ENCODE measurements around the gene MAT2B.

GRCh38 chr5:163502521-163502920 lies 2.9 kb upstream of the MAT2B start:
- TF ChIP-seq ZNF274 (IDR thresholded peaks at IDR 0.05; ENCODE audit: borderline replicate concordance, extremely low read depth, low read length) (no peak), JUND (IDR thresholded peaks at IDR 0.05; ENCODE audit: low read length) (no peak), EZH2 (IDR thresholded peaks at IDR 0.05; ENCODE audit: low read depth, low read length, severe bottlenecking) (no peak), POLR2AphosphoS5 (IDR thresholded peaks at IDR 0.05; ENCODE audit: low read depth, low read length) (no peak), TAF1 (IDR thresholded peaks at IDR 0.05; ENCODE audit: low read depth, low read length) (no peak), BCL11A (IDR thresholded peaks at IDR 0.05; ENCODE audit: low read depth in 2 of 2, low read length in 2 of 2) (no peak), MAX (IDR thresholded peaks at IDR 0.05) (no peak), POLR2A (IDR thresholded peaks at IDR 0.05; ENCODE audit: control extremely low read depth in 1 of 2, low read depth in 2 of 2, low read length in 2 of 2) (no peak), BACH1 (IDR thresholded peaks at IDR 0.05; ENCODE audit: low read length) (no peak), CTCF (IDR thresholded peaks at IDR 0.05; ENCODE audit: control extremely low read depth in 1 of 3, insufficient read depth in 1 of 3, low read depth in 1 of 3, low read length in 3 of 3) (no peak), USF2 (IDR thresholded peaks at IDR 0.05; ENCODE audit: low read length) (no peak), JUN (IDR thresholded peaks at IDR 0.05; ENCODE audit: low read depth, low read length) (no peak)
